Activated naive CD8-positive, alpha-beta T cell (primary cell): ENCODE data around the gene BUD23.

ENCODE experiments used
- H3K27ac Mint-ChIP-seq: one replicate; pipeline ENCODE4 v1.8.0; 2021; ENCODE audit warnings: mixed read lengths
- H3K27me3 Mint-ChIP-seq: one replicate; pipeline ENCODE4 v1.8.0; 2021; ENCODE audit warnings: mixed read lengths
- H3K36me3 Mint-ChIP-seq: one replicate; pipeline ENCODE4 v1.8.0; 2021; ENCODE audit warnings: mixed read lengths
- H3K4me1 Mint-ChIP-seq: one replicate; pipeline ENCODE4 v1.8.0; 2021; ENCODE audit warnings: low read depth, mixed read lengths
- H3K4me3 Mint-ChIP-seq: one replicate; pipeline ENCODE4 v1.8.0; 2021; ENCODE audit warnings: mild to moderate bottlenecking, mixed read lengths
- H3K9me3 Mint-ChIP-seq: one replicate; pipeline ENCODE4 v1.8.0; 2021; ENCODE audit warnings: low read depth, mixed read lengths

Gene BUD23, protein sequence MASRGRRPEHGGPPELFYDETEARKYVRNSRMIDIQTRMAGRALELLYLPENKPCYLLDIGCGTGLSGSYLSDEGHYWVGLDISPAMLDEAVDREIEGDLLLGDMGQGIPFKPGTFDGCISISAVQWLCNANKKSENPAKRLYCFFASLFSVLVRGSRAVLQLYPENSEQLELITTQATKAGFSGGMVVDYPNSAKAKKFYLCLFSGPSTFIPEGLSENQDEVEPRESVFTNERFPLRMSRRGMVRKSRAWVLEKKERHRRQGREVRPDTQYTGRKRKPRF

DNA sequence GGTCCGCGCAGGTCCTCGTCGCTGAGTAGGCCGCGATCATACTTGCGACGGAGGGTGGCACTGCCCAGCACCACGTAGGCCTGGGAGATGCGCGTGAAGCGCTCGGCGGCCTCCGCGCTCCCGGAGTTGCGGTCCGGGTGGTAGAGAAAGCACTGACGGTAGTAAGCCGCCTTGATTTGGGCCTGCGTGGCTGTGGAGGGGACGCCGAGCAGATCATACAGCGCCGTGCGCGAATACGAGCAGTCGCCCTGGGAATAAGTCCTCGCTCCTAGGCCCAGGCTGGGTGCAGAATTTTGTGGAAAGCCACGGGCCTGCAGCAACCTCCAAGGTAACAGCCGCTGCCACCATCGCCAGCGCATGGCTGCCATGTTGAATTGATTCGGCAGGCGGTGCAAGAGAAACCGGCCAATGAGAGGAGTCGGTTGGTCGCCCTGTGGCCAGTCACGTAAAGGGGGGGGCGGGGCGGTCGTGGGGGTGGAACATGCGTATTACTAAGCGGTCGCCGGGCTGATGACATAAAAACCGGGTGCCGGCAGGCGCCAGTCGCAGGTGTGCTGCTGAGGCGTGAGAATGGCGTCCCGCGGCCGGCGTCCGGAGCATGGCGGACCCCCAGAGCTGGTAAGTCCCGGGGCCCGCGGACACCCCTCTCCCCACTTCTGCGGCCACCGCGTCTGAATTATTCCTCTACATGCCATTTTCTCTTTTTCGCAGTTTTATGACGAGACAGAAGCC, at the start of gene BUD23, which contains the start of gene DNAJC30:
Gene BUD23 (plus strand): TSS at position 542 of the 732 bp plus-strand sequence. CDS start 29 bp downstream, at position 571.
Gene DNAJC30 (minus strand): TSS at position 398 of the 732 bp plus-strand sequence. CDS start 30 bp downstream, at position 368.
- peaks cover 33% of the 10 kb centered on the region for H3K4me1 Mint-ChIP-seq
- H3K36me3 Mint-ChIP-seq: peaks cover 6% of the 10 kb centered on the region
- peak within 1 kb of the TSS; percentile 96 for H3K27ac Mint-ChIP-seq
- H3K9me3 Mint-ChIP-seq: no peaks in the 10 kb centered on the region
- peak within 1 kb of the TSS; percentile 100 for H3K4me3 Mint-ChIP-seq
- H3K27me3 Mint-ChIP-seq: no peaks in the 10 kb centered on the region

DNA sequence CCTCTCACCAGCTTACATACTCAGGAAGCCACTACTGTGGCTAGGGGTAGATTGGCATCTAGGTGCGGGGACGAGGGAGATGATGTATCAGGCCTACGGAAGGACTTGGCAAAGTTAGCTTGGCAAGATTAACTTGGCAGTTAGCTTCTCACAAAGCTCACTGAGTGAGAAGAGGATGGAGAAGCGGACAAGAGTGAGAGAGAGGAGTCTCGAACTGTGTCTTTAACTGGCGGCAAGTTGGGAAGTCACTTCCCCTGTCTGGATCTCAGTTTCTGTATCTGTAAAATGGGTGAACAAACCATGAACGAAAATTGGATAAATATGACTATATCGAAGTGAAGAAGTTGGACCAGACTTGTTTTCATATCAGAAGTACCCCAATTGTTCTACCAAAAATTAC, 49.6 kb upstream of the BUD23 start:
- no peak overlapping the region for H3K4me3 Mint-ChIP-seq
- H3K27me3 Mint-ChIP-seq: peaks cover 15% of the 10 kb centered on the region
- H3K9me3 Mint-ChIP-seq: no peaks in the 10 kb centered on the region

DNA sequence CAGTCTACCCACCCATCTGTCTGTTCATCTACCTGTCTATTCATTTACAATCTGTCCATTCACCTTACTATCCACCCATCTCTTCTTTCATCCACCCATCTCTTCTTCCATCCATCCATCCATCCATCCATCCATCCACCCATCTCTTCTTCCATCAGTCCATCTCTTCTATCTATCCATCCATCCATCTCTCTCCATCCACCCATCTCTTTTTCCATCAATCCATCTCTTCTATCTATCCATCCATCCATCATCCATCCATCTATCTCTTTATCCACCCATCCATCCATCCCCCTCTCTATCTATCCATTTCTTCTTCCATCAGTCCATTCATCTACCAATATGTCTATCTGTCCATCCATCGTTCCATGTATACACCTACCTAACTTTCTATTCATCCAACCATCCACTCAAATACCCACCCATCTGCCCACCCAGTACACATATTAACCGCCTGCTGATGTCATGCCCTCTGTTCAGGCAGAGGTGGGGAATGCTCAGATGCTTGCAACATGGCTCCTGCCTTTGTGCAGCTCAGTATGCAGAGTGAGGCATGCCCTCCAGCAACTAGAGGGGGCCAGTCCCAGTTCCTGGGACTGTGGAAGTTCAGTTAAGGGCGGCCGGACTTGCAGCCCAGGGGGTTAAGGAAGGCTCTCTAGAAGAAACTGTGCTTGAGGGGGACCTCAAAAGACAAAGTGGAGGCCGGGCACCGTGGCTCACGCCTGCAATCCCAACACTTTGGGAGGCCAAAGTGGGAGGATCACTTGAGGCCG, 47.8 kb upstream of the BUD23 start:
- Mint-ChIP-seq H3K4me3 (no peak overlapping the region), H3K36me3 (no peaks in the 10 kb centered on the region), H3K27ac (no peak overlapping the region), H3K9me3 (no peaks in the 10 kb centered on the region), H3K27me3 (peaks cover 10% of the 10 kb centered on the region), H3K4me1 (peaks cover 2% of the 10 kb centered on the region)

More for the DNA sequence above, 49.6 kb upstream of the BUD23 start:
- Mint-ChIP-seq H3K36me3 (no peaks in the 10 kb centered on the region), H3K4me1 (peaks cover 2% of the 10 kb centered on the region), H3K27ac (no peak overlapping the region)

DNA sequence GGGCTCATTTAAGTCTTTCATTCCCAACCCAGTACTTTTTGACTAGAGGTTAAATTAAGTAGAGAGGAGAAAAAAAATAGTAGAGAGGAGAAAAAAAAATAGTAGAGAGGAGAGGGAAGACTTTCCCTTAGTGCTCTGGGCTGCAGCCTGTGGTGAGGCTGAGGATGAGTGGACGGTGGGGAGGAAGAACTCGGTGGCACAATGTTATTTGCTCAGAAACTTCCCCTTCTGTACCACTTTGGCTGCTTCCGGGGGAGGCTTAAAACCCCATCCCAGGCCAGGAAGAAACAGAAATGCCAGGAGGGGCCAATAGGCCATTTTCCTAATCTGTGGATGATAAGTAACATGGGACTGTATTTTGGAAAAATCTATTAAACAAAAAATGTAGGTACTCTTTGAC, 44.5 kb upstream of the BUD23 start:
- H3K27ac Mint-ChIP-seq: no peak overlapping the region
- no peaks in the 10 kb centered on the region for H3K36me3 Mint-ChIP-seq
- H3K27me3 Mint-ChIP-seq: peaks cover 7% of the 10 kb centered on the region
- H3K4me1 Mint-ChIP-seq: peaks cover 2% of the 10 kb centered on the region
- no peak overlapping the region for H3K4me3 Mint-ChIP-seq
- H3K9me3 Mint-ChIP-seq: no peaks in the 10 kb centered on the region

DNA sequence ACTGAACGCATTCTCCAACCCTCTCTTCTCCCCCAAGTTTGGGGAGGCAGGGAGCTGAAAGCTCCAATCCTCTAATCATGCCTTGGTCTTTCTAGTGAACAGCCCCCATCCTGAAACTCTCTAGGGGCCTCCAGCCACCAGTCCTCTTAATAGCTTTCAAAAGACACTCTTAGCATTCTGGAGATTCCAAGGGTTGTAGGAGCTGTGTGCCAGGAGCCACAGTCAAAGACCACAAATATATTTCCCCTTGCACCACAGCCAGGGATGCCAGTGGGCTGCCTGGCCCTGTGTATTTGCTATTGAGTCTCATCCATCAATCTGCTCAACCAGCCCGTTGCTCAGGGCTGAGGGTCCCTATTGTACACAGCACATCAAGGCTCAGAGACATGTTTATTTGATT, 40.6 kb upstream of the BUD23 start:
- H3K4me3 Mint-ChIP-seq: no peak overlapping the region
- H3K27ac Mint-ChIP-seq: no peak overlapping the region
- H3K4me1 Mint-ChIP-seq: no peaks in the 10 kb centered on the region
- H3K36me3 Mint-ChIP-seq: no peaks in the 10 kb centered on the region
- H3K27me3 Mint-ChIP-seq: peaks cover 10% of the 10 kb centered on the region
- no peaks in the 10 kb centered on the region for H3K9me3 Mint-ChIP-seq

DNA sequence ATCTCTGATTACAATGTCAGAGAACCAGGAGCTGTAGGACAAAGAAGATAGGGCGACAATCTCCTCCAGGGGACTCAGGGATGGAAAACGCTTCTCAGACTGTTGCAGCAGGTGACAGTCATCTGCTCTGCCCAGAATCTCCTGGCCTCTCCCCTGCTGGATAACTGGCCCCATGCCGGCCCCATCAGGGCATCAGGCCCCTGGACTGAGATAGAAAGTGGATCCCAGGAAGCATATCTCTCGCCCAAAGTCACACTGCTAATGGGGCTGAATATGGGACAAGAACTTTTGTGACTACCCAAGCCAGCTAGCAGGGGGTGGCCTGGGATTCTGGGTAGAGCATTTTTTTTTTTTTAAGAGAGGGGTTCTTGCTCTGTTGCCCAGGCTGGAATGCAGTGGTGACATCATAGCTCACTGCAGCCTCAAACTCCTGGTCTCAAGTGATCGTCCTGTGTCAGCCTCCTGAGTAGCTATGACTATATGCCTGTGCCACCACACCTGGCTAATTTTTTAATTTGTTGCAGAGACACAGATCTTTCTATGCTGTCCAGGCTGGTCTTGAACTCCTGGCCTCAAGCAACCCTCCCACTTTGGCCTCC, 38.6 kb upstream of the BUD23 start:
- peaks cover 17% of the 10 kb centered on the region for H3K27me3 Mint-ChIP-seq
- H3K4me1 Mint-ChIP-seq: peaks cover 7% of the 10 kb centered on the region
- H3K9me3 Mint-ChIP-seq: no peaks in the 10 kb centered on the region
- H3K36me3 Mint-ChIP-seq: no peaks in the 10 kb centered on the region
- no peak overlapping the region for H3K4me3 Mint-ChIP-seq
- no peak overlapping the region for H3K27ac Mint-ChIP-seq

DNA sequence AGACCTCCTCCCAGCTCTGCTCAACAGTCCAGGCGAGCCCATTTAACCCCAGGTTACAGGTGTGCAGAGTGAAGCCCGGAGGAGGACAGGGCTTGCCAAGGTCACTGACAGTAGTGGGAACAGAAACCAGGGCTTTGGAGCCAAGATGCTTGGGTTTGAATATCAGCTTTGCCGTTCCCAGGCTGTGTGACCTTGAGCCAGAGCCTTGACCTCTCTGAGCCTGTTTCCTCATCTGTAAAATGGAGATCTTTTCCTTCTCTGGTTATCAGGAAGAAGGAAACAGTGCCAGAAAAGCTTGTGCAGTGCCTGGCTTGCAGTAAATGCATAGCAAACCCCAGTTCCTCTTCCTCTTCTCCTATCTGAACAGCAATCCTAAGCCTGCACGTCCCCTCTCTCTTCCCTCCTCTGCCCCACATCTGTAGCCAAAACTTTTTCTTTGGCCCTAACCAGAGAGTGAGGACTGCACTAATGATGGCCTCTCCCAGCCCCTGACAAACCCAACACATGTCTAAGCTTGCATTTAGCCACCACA, 37.7 kb upstream of the BUD23 start:
- peaks cover 7% of the 10 kb centered on the region for H3K4me1 Mint-ChIP-seq
- no peaks in the 10 kb centered on the region for H3K9me3 Mint-ChIP-seq
- no peak overlapping the region for H3K27ac Mint-ChIP-seq
- peaks cover 21% of the 10 kb centered on the region for H3K27me3 Mint-ChIP-seq
- no peaks in the 10 kb centered on the region for H3K36me3 Mint-ChIP-seq
- no peak overlapping the region for H3K4me3 Mint-ChIP-seq

DNA sequence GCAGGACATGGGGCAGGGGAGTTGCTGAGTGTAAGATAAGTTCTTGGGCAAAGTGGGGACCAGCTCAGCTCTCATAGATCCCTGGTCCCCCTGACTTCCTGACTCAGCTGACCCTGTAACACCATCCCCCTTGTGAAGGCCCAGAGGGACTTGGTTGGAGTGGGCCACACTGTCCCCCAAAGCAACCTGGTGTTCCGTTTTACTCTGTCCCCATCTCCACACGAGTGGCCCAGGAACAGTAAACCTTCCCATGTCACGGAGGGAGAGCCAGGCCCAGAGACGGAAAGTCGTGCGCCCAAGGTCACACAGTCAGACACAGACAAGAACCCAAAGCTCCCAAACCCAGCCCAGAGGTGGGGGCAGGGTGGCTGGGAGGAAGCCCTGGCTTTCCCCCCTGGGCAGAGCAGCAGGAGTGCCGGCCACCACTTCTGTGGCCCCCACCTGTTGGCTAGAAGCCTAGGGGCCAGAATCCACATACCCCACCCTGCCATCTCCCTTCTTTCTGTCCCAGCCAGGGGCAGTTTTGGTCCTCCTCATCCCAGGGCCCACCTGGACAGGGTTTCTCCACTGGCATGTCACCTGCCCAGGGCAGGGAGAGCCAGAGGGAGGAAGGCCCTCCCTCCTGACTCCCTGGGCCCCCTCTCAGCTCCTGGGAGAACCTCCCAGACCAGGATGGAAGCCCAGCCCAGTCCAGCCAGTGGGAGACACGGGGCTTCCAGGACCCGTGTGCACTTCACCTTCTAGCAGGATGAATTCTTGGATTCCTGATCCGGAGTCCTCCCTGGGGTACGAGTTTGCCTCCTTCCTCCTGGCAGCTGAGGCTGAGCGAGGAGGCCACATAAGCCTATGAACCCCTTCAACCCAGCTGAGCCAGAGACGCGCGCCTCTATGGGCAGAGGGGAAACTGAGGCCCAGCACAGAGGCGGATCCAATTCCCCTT, 36.3 kb upstream of the BUD23 start:
- Mint-ChIP-seq H3K27ac (no peak overlapping the region), H3K27me3 (peaks cover 23% of the 10 kb centered on the region), H3K4me1 (peaks cover 7% of the 10 kb centered on the region), H3K9me3 (no peaks in the 10 kb centered on the region), H3K4me3 (peak overlapping the region; percentile 46), H3K36me3 (no peaks in the 10 kb centered on the region)

DNA sequence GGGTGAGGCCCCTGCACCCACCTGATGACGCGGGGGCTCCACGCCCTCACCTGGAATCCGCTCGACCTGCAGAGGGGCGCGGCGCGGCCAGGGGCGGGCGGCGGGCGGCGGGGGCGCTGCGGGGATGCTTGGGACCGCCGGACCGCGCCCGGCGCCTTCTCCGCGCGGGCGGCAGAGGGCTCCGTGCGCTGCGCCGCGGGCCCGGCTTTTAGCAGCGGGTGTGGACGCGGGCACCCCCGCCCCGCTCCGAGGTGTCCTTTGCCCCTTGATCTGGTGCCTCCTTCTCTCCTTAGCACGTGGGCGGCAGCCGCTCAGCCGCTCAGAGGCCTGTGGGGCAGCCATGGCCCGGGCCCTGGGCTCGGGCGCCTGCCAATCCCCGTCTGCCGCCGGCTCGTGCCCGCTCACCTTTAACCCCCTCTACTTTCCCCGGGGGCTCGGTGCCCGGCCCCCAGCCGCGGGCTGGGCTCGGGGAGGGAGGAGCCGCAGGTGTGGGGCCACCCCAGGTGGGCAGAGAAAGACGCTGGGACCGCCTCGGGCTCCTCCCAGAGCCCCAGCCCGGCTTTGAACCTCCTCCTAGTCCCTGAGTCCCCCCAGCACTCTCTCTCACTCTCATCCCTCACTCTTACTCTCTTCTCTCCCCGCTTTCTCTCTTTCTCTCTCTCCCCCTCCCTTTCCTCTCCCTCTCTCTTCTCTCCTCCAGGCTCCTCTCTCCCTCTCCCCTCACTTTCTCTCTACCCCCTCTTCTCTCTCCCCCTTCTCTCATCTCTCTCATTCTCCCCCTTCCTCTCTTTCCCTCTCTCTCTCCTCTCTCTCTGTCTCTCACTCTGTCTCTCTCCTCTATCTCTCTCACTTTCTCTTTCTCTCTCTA, 35.4 kb upstream of the BUD23 start:
- Mint-ChIP-seq H3K27ac (no peak overlapping the region), H3K27me3 (peaks cover 29% of the 10 kb centered on the region), H3K9me3 (no peaks in the 10 kb centered on the region), H3K4me1 (peaks cover 7% of the 10 kb centered on the region), H3K4me3 (peak overlapping the region; percentile 69), H3K36me3 (no peaks in the 10 kb centered on the region)

DNA sequence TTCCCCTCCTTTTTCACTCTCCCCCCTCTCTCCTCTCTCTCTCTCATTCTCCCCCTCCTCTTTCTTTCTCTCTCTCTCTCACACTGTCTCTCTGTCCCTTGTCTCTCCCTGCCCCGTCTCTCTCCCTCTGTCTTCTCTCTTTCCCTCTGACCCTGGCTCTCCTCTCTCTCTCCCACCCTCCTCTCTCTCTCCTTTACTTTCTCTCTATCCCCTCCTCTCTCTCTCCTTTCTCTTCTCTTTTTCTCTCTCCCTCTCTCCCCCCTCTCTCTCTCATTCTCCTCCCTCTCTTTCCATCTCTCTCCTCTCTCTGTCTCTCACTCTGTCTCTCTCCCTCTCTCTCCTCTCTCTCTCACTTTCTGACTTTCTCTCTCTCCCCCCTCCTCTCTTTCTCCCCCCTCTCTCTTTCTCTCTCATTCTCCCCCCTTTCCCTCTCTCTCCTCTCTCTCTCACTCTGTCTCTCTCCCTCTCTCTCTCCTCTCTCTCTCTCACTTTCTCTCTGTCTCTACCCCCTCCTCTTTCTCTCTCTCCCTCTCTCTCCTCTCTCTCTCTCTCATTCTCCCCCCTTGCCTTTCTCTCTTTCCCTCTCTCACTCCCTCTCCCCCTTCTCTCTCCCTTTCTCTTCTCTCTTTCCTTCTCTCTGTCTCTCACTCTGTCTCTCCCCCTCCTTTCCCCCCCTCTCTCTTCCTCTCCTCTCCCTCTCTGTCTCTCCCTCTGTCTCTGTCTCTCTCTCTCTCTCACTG, 34.6 kb upstream of the BUD23 start:
- H3K4me3 Mint-ChIP-seq: peak overlapping the region; percentile 69
- H3K36me3 Mint-ChIP-seq: no peaks in the 10 kb centered on the region
- H3K27me3 Mint-ChIP-seq: peaks cover 31% of the 10 kb centered on the region
- no peak overlapping the region for H3K27ac Mint-ChIP-seq
- peaks cover 7% of the 10 kb centered on the region for H3K4me1 Mint-ChIP-seq
- H3K9me3 Mint-ChIP-seq: no peaks in the 10 kb centered on the region

DNA sequence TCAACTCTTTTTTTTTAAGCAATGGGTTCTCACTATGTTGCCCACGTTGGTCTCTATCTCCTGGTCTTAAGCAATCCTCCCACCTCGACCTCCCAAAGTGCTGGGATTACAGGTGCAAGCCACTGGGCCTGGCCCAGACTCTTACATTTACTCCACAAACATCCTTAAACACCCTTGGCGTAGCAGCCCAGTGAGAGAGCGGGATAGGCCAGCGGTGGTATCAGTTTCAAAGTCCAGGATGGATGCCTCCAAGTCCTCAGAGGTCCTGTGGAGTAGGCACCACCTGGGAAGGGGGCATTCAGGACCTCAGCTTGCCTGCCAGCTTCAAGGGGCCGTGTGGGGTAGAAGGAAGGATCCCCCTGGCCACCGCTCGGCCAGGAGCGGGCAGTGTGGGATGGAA, 33.8 kb upstream of the BUD23 start:
- Mint-ChIP-seq H3K27me3 (peaks cover 31% of the 10 kb centered on the region), H3K36me3 (no peaks in the 10 kb centered on the region), H3K4me1 (peaks cover 7% of the 10 kb centered on the region), H3K9me3 (no peaks in the 10 kb centered on the region), H3K4me3 (peak overlapping the region; percentile 47), H3K27ac (no peak overlapping the region)

DNA sequence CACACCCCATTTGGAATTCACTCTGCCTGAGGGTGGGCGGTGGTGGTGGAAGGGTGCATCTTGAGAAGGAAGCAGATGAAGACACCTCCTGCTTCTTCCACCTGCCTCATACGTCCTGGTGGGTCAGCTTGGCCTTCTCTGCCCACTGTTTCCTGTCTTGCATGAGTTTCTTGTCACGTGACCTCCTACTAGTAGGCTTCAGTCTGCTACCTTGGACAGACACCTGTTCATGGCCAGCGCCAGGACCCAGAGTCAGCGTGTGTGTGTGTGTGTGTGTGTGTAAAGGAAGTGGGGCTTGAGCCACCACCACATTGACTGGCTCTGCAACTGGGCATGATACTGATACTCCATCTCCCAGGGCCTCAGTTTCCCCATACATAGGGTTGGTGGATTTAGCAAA, 32.9 kb upstream of the BUD23 start:
- Mint-ChIP-seq H3K36me3 (no peaks in the 10 kb centered on the region), H3K4me1 (peaks cover 7% of the 10 kb centered on the region), H3K4me3 (no peak overlapping the region), H3K27me3 (peaks cover 34% of the 10 kb centered on the region), H3K9me3 (no peaks in the 10 kb centered on the region), H3K27ac (no peak overlapping the region)
